Stomach (tissue), 4 donors: ENCODE measurements around the gene HEPACAM.

Source experiments
- POLR2A ChIP-seq, 4 donors: fragments of 450-650 bp; IDR thresholded peaks; one replicate each; pipeline ENCODE4 v1.6.1; 2016; ENCODE audit warnings: antibody characterized with exemption in 4 of 4, control low read depth in 2 of 4, mild to moderate bottlenecking in 1 of 4, moderate library complexity in 1 of 4
- TF ChIP-seq, protein P1 (sequence below), 7 experiments: fragments of 450-650 bp in 4 of 7; fragments of 200-600 bp in 3 of 7; sonication (generic) in 3 of 7; IDR thresholded peaks; one replicate each; pipeline ENCODE4 v1.5.1; 2016 to 2019; ENCODE audit warnings: antibody characterized with exemption in 7 of 7, control low read depth in 2 of 7, mild to moderate bottlenecking in 1 of 7

DNA sequence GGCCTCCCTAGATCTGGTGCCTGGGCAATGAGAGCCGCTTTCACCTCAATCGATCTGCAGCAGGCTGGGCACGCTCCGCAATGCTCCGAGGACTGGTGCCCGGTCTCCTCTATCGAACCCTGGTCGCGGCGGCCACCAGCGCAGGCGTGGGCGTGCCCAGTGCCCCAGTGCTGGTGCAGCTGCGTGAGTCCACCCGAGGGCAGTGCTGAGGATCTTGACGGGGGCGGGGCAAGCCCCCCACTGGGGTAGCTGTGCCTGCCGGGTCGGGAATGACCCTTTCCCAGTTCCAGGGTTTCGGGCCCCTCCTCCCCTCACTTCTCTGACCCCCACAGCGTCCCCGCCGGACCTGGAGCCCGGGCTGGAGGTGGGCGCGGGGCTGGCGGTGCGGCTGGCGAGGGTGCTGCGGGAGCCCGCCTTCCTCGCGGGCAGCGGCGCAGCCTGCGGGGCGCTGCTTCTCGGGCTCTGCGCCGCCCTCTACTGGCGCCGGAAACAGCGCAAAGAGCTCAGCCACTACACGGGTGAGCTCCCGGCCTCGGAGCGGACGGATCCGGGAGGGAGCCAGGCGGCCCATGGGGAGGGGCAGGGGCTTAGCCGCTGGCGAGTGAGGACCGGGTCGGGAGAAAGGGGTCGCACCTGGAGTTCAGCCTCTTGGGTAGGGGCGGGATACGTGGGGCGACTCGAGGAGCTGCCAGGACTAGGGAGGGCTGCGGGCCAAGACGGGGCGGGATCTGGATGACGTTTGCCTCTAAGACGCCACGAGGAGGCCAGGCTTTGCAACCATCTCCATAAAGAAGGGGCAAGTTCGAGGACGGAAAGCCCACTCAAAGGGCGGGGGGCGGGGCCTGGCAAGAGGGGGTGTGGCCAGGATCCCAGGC is 59.7 kb downstream of the HEPACAM start:
- no peak for TF ChIP-seq POLR2A (IDR thresholded peaks at IDR 0.05)
- TF ChIP-seq, protein P1, sequence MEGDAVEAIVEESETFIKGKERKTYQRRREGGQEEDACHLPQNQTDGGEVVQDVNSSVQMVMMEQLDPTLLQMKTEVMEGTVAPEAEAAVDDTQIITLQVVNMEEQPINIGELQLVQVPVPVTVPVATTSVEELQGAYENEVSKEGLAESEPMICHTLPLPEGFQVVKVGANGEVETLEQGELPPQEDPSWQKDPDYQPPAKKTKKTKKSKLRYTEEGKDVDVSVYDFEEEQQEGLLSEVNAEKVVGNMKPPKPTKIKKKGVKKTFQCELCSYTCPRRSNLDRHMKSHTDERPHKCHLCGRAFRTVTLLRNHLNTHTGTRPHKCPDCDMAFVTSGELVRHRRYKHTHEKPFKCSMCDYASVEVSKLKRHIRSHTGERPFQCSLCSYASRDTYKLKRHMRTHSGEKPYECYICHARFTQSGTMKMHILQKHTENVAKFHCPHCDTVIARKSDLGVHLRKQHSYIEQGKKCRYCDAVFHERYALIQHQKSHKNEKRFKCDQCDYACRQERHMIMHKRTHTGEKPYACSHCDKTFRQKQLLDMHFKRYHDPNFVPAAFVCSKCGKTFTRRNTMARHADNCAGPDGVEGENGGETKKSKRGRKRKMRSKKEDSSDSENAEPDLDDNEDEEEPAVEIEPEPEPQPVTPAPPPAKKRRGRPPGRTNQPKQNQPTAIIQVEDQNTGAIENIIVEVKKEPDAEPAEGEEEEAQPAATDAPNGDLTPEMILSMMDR (IDR thresholded peaks at IDR 0.05): peak in 5 of 7 experiments; percentile 57 to 73 (median 60)
